Activated effector memory CD4-positive, alpha-beta T cell treated with anti-CD3 and anti-CD28 coated beads, Interleukin-2, amount 50 U/mL, for 16 hours (primary cell): Measurements from ENCODE around the gene TRAPPC3.

Experiments
- DNase-seq: peaks from one replicate; pipeline ENCODE4 v3.0.0-alpha.2; 2020

Gene TRAPPC3

GRCh38 chr1:36124404-36125128 is 24.7 kb downstream of the TRAPPC3 start:
- no peak for DNase-seq

GRCh38 chr1:36123356-36123755 is 25.9 kb downstream of the TRAPPC3 start:
- DNase-seq, result no peak

- no peak for DNase-seq
Measured at GRCh38 chr1:36122062-36123030, 26.9 kb downstream of the TRAPPC3 start.

- DNase-seq, result no peak
Measured at GRCh38 chr1:36119456-36119855, 29.8 kb downstream of the TRAPPC3 start.

GRCh38 chr1:36118447-36119204 is 30.7 kb downstream of the TRAPPC3 start:
- no peak for DNase-seq

DNA sequence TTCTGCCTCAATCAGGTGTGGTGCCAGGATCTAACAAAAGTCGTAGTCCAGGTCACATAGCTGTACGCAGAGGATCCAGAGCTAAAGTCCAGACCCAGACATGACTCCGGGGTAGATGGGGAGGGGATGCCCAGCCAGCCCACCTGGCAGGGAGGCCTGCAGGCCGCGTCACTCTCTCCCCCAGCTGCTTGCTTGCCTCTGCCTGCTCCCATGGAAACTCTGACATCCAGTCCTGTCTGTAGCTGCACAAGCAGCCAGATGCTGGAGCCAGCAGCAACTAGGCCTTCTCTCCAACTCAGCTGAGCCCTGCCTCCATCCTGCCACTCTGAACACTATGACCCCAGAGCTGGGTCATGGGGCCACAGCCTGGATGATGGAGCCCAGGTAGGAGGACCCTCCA is 32.4 kb downstream of the TRAPPC3 start:
- no peak for DNase-seq

- no peak for DNase-seq
Measured at GRCh38 chr1:36115931-36116330, 33.4 kb downstream of the TRAPPC3 start.

GRCh38 chr1:36115200-36115669 is 34.1 kb downstream of the TRAPPC3 start:
- DNase-seq, result no peak

DNA sequence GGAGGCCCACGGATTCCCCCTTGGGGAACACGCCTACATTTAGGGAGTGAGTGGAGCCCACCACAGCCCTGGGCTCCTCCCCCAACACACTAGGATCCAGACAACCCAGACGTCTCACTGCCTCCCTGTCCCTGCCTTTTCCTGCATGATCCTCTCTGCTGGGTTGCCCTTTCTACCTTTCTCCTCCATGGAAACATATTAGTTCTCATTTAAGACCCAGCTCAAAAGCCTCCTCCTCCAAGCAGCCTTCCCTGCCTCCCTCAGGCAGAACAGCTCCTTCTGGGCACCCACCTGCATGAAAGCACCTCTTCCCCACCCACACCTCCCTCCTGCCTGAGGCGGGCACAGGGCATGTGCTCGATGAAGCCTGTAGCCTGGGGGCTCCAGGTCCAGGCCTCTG is 34.9 kb downstream of the TRAPPC3 start:
- no peak for DNase-seq

DNA sequence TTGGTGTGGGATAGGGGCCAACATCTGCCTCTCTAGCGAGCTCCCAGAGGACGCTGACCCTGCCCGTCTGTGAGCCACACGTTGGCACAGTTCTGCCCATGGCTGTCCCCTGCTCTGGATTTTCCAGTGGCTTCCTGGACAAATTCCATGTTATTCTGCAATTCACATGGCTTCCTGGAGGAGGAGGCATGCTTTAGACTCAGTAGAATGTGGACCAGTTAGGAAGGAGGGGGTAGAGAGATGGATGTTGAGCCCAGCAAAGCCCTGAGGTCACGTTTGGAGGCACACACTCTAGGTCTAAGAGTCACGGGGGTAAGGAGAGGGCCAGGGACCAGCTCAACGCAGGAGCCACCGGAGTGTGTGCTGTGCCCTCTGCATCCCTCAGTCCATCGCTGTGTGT is 36.5 kb downstream of the TRAPPC3 start:
- no peak for DNase-seq

DNA sequence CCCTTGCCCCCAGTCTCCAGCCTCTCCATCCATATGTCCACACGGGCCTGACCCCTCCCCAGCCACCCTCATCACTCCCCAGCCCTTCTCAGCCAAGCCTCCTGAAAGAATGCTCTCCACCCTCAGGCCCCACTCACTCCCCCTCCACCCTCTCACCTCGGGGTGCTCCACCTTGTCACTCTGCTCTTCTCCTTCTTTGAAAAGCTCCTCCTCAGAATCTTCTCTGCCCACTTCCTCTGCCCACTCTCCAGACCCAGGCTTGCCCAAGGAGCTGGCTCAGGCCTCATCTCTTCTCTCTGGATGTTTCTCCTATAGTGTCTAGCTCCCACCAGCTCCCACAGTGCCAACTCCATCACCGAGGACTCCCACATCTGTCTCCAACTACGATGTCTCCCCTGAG is 38.1 kb downstream of the TRAPPC3 start:
- DNase-seq, result no peak

- DNase-seq, result no peak
Measured at GRCh38 chr1:36109041-36109679, 40.1 kb downstream of the TRAPPC3 start.

GRCh38 chr1:36108314-36108713 is 41.0 kb downstream of the TRAPPC3 start:
- no peak for DNase-seq

GRCh38 chr1:36107394-36107793 is 41.9 kb downstream of the TRAPPC3 start:
- DNase-seq, result no peak

DNA sequence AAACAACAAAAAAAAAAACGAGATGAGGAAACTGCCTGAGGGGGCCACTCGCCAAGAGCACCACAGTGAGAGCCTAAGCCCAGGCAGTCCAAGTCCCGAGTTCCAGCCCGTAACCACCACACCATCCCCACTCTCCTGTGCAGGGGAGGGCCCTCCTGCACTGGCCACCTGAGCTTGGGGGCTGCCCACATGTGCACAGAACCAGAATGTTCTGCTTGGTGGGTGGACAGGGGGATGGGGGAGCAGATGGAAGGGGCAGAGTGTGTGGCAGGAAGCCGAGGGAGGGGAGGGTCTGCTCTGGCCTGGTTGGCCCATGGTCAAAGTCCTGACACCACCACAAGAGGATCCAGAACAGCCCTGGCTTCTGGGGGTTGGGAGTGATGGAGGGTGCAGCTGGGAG is 43.0 kb downstream of the TRAPPC3 start:
- no peak for DNase-seq

DNA sequence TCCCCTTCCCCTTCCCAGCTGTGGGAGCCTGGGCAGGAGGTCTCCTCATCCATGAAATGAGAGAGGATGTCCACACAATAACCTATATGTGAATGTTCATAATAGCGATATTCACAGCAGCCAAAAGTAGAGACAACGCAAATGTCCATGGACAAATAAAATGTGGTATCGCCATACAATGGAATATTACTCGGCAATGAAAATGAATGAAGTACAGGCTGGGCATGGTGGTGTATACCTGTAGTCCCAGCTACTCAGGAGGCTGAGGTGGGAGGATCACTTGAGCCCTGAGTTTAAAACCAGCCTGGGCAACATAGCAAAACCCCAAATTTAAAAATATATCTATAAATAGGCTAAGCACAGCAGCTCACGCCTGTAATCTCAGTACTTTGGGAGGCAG is 47.7 kb downstream of the TRAPPC3 start:
- no peak for DNase-seq

- DNase-seq, result no peak
Measured at GRCh38 chr1:36100376-36100775, 48.9 kb downstream of the TRAPPC3 start.

- DNase-seq, result peak; percentile 90
Measured at GRCh38 chr1:36099681-36100341, 49.5 kb downstream of the TRAPPC3 start.

DNA sequence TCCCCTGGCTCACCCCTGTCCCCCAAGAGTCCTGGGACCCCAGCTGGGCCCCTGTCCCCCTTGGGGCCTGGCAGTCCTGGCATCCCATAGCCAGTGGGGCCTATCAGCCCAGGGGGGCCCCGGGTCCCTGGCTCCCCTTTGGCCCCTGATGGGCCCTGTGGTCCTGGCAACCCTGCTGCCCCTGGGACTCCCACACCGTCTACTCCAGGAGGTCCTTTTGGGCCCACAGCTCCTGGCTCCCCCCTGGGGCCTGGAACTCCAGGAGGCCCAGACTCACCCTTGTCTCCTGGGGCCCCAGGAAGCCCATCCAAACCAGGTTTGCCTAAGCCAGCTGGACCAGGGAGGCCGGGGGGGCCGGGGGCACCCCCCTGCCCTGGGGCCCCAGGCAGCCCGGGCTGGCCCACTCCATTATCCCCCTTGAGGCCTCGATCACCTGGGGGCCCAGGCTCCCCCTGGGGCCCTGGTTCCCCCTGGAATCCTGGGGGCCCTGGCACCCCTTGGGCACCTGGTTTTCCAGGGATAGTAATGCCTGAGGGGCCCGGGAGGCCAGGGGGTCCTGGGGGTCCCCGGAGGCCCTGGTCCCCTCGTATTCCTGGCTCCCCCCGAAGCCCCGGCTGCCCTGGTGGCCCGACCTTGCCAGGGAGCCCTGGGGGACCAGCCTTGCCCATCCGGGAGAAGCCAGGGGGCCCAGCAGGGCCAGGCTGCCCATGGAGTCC is 50.5 kb downstream of the TRAPPC3 start:
- no peak for DNase-seq

- no peak for DNase-seq
Measured at GRCh38 chr1:36097693-36098585, 51.3 kb downstream of the TRAPPC3 start.
